GM12875 (cell line): ENCODE measurements around the gene TOMM5.

Source experiments
- H3K4me3 ChIP-seq: one replicate; pipeline ENCODE4 v1.5.1; 2011; ENCODE audit warnings: low read depth, low read length, control low read depth
- TF ChIP-seq, protein P1 (sequence below): IDR thresholded peaks from 2 replicates; pipeline ENCODE4 v1.5.1; 2011; ENCODE audit warnings: low read depth, mild to moderate bottlenecking, control low read depth, inconsistent platforms, low read length, moderate library complexity, borderline replicate concordance; ENCODE audit not compliant: insufficient read depth

Gene TOMM5

DNA sequence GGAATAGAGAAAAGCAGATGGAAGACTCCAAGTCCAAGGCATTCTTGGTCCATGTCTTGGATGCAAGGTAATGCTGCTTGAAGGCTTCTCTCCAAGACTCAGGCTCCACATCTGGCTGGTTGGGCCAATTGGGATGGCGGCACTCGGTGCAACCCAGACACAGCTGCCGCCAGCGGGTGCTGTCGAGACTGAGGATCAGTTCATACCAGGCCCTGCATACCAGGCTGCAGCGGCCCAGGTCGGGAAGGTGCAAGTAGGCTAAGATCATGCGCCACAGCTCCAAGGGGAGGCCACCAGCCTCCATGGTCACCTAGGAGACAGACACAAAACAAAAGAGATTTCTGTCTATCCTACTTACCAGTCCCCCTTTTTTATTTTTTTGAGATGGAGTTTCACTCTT lies 50.9 kb downstream of the TOMM5 start:
- TF ChIP-seq, protein P1, sequence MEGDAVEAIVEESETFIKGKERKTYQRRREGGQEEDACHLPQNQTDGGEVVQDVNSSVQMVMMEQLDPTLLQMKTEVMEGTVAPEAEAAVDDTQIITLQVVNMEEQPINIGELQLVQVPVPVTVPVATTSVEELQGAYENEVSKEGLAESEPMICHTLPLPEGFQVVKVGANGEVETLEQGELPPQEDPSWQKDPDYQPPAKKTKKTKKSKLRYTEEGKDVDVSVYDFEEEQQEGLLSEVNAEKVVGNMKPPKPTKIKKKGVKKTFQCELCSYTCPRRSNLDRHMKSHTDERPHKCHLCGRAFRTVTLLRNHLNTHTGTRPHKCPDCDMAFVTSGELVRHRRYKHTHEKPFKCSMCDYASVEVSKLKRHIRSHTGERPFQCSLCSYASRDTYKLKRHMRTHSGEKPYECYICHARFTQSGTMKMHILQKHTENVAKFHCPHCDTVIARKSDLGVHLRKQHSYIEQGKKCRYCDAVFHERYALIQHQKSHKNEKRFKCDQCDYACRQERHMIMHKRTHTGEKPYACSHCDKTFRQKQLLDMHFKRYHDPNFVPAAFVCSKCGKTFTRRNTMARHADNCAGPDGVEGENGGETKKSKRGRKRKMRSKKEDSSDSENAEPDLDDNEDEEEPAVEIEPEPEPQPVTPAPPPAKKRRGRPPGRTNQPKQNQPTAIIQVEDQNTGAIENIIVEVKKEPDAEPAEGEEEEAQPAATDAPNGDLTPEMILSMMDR, result no peak

DNA sequence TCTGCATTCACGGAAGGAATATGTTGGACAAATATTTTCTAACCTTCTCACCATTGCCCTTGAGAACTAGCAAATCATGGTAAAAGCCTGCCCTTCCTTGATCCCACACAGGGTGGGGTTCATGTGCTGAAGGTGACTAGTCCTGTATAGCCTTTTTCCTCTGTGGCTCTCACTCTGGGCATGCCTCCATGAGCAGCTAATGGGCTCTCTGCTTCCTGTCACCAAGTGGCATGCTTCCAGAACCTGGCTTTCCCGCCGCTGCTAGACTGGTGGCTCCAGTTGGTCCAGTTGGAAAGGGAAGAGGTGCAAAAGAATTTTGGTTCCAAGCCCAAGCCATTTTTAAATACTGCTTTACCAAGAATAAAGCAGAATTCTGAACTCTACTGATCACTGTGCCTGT lies 51.8 kb downstream of the TOMM5 start:
- no peak overlapping the region for H3K4me3 ChIP-seq
- TF ChIP-seq, protein P1, result no peak

More for the DNA sequence above, 50.9 kb downstream of the TOMM5 start:
- H3K4me3 ChIP-seq, result no peak overlapping the region

DNA sequence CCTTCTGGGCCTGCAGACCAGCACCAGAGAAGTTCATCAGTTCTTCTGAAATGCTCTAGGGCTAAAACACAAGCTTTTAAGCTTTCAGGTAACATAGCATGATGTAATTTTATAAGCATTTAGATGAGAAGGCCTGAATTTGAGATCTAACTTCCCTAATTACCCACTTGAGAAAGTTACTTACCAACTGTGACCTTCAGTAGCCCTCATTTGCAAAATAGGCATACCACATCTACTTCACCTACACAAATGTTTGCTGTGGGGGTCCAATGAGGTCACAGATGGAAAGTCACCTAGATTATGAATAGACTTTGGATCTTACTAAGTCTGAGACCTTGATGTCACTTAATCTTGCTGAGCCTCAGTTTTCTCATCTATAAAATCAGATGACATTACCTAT lies 52.8 kb downstream of the TOMM5 start:
- H3K4me3 ChIP-seq, result no peak overlapping the region
- TF ChIP-seq, protein P1, result no peak
